ENCODE results near the gene DNAH11. TPM values are rescaled to one million over a fixed set of nuclear protein-coding genes. Genes with fewer than 3 reads are reported as not detected.

Gene DNAH11
- total and polyA plus RNA-seq, 9 of the 15 experiments (the other 6 are each of a cell fraction or from before 2014, with no cell fraction given) = under 0.01 TPM; not detected in 7

DNA sequence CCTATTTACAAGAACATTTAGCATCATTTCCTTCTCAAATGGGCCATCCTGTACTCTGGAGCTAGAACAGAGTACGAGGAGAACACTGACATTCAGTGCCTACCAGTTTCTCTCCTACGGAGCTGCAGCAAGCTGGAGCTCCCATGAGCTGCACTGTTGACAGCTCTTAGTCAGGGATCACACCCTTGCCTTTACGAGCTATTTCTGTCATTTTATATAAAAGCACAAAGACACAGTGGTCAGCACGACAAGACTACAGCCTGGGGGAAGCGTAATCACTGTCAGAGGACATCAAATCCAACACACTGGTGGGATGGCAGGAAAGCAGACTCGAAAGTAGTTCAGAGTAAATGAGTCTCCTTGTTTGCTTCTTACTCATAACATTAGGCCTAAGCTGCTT, 400.1 kb downstream of the DNAH11 start:
- TF ChIP-seq MTF1 (CRISPR knock-in tag; IDR thresholded peaks at IDR 0.05; ENCODE audit: borderline replicate concordance) (no peak), ZNF589 (CRISPR knock-in tag; IDR thresholded peaks at IDR 0.05; ENCODE audit: low read depth) (no peak), HDAC3 (IDR thresholded peaks at IDR 0.05; ENCODE audit: borderline replicate concordance, partially characterized antibody) (no peak), POLR2AphosphoS2 (IDR thresholded peaks at IDR 0.05; ENCODE audit: low read length) (no peak), IFI16 (CRISPR knock-in tag; IDR thresholded peaks at IDR 0.05) (no peak), PHTF2 (CRISPR knock-in tag; IDR thresholded peaks at IDR 0.05) (no peak), KAT8 (IDR thresholded peaks at IDR 0.05; ENCODE audit: low read depth) (no peak)
- TF ChIP-seq, protein P1, sequence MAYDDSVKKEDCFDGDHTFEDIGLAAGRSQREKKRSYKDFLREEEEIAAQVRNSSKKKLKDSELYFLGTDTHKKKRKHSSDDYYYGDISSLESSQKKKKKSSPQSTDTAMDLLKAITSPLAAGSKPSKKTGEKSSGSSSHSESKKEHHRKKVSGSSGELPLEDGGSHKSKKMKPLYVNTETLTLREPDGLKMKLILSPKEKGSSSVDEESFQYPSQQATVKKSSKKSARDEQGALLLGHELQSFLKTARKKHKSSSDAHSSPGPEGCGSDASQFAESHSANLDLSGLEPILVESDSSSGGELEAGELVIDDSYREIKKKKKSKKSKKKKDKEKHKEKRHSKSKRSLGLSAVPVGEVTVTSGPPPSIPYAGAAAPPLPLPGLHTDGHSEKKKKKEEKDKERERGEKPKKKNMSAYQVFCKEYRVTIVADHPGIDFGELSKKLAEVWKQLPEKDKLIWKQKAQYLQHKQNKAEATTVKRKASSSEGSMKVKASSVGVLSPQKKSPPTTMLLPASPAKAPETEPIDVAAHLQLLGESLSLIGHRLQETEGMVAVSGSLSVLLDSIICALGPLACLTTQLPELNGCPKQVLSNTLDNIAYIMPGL (CRISPR knock-in tag; IDR thresholded peaks at IDR 0.05) = no peak
- POLR2A ChIA-PET = interaction anchor here (0.6 kb wide), 1 partner anchor 234 kb away, joined by 5 read pairs; no protein-coding TSS in a partner anchor
- DNase-seq (ENCODE audit: extremely low read depth in 1 of 4, low spot score in 3 of 4) (no peak), FAIRE-seq (no peak), ATAC-seq (no peak)
- in situ Hi-C loops (cut with MboI) (no loop called here), intact Hi-C loops (cut with micrococcal nuclease) (no loop called here)
- H3K9me1 ChIP-seq (ENCODE audit: control insufficient read depth, insufficient read depth, low read length) = no peaks in the 10 kb centered on the region
- H3K4me1 ChIP-seq (replicated peaks in 1 of 2; ENCODE audit: control insufficient read depth in 2 of 2, insufficient read depth in 2 of 2, low read length in 2 of 2) = peaks cover 0 to 16% of the 10 kb centered on the region in 2 experiments; a peak in 2 of 5 replicates
- H3K4me3 ChIP-seq = no peak overlapping the region
- H4K20me1 ChIP-seq (replicated peaks; ENCODE audit: control insufficient read depth, insufficient read depth, low read length) = 0 out of 2 replicates have a peak, but pooled peaks cover 3% of the 10 kb centered on the region
- no peak overlapping the region for H3K27ac ChIP-seq (ENCODE audit: extremely low read depth, low read depth, low read length)
- WGBS (ENCODE audit: insufficient coverage, low coverage, missing lambda C conversion rate) = 9% methylated on average over 6 of the region's 6 CpGs
- H3K9ac ChIP-seq (ENCODE audit: insufficient read depth in 1 of 2, low read depth in 2 of 2, low read length in 2 of 2) = no peak overlapping the region
- no peaks in the 10 kb centered on the region for H3K79me2 ChIP-seq (ENCODE audit: control insufficient read depth, insufficient read depth, low read length)
- no peaks in the 10 kb centered on the region for H3K36me3 ChIP-seq (ENCODE audit: control insufficient read depth, insufficient read depth, low read length)
- CTCF ChIA-PET (ENCODE audit: low intra/inter-chr PET ratio) = no interaction called here
- BruUV-seq (replicated peaks) = no TSS peak
- no peak overlapping the region for H2AFZ ChIP-seq (ENCODE audit: low read depth, low read length)
- no peak overlapping the region for H3K4me2 ChIP-seq (ENCODE audit: insufficient read depth, low read length)
- peaks cover 6 to 24% of the 10 kb centered on the region in 2 experiments for H3K27me3 ChIP-seq (ENCODE audit: control insufficient read depth in 2 of 2, insufficient read depth in 2 of 2, low read length in 2 of 2)
- H3K9me3 ChIP-seq (replicated peaks; ENCODE audit: control insufficient read depth, insufficient read depth, low read depth, low read length) = no peaks in the 10 kb centered on the region

Measured in K562 (cell line).